ENCODE results near the gene GPR17. TPM values are rescaled to one million over a fixed set of nuclear protein-coding genes. Genes with fewer than 3 reads are reported as not detected.

Gene GPR17
- total and polyA plus RNA-seq, 8 donors, result 0.35 to 1.9 TPM; not detected in 6

GRCh38 chr2:127631997-127632581, 13.9 kb upstream of the GPR17 start:
- no peak for TF ChIP-seq CTCF (IDR thresholded peaks at IDR 0.05)
- H3K36me3 ChIP-seq, result no peaks in the 10 kb centered on the region
- no peak for FAIRE-seq
- H3K4me1 ChIP-seq, result no peaks in the 10 kb centered on the region
- no peaks in the 10 kb centered on the region for H3K27me3 ChIP-seq
- DNase-seq, result peak in 1 of 6 donors; percentile 53
- no peak for ATAC-seq
- H3K9me3 ChIP-seq, result no peaks in the 10 kb centered on the region
- intact Hi-C loops (cut with DNase I), result no loop called here
- no peak overlapping the region for H3K27ac ChIP-seq
- 82 to 91% methylated on average over 14 to 17 of the region's 17 CpGs for WGBS, 2 donors
- no peak overlapping the region for H3K4me3 ChIP-seq

DNA sequence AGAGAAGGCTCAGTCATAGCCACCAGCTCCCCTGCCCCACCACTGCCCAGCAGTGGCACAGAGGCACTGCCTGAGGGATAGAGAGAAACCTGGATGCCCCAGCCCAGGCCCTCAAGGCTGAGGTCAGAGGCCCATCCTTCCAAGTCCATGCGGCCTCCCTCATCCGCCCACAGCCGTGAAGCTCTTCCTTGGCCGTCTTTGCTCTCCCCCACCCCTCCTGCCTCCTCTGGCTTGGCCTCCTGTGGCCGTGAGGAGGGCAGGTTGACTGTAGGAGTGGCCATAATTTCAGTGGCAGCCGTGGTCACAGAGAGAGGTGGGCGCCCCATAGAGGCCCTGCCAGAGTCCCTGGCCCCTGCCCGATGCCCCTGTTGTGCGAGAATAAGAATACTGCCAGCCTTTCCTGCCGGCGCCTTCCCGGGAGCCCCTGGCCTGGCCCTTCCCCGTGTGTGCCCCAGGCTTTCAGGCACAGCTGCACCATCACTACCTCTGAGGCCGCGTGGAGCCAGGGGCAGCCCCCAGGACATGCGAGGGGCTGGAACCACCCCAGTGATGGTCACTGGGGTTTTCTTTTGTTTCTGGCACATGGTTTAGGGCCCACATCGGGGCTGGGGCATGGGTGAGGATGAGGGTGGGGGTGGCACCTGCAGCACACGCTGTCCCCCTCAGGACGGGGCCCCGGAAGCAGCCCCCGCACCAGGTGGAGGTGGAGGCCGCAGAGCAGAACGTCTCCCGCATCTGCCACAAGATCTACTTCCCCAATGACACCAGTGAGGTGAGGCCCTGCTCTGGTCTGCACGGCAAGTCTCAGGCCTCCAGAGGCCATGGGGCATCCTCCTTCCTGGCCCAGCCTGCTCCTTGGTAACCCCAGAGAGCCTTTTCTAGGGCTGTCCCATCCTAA, 13.1 kb upstream of the GPR17 start:
- Histone ChIP-seq H3K27me3 (no peaks in the 10 kb centered on the region), H3K4me3 (no peak overlapping the region), H3K27ac (no peak overlapping the region), H3K36me3 (no peaks in the 10 kb centered on the region), H3K4me1 (no peaks in the 10 kb centered on the region), H3K9me3 (no peaks in the 10 kb centered on the region)
- intact Hi-C loops (cut with DNase I), result no loop called here
- FAIRE-seq (no peak), ATAC-seq (no peak), DNase-seq (peak in 1 of 6 donors; percentile 45)
- TF ChIP-seq CTCF (IDR thresholded peaks at IDR 0.05), result no peak
- 84 to 85% methylated on average over 25 of the region's 25 CpGs for WGBS, 2 donors

GRCh38 chr2:127633556-127634065, 12.3 kb upstream of the GPR17 start:
- Histone ChIP-seq H3K4me3 (no peak overlapping the region), H3K27ac (no peak overlapping the region), H3K4me1 (no peaks in the 10 kb centered on the region), H3K27me3 (no peaks in the 10 kb centered on the region), H3K9me3 (no peaks in the 10 kb centered on the region), H3K36me3 (no peaks in the 10 kb centered on the region)
- DNase-seq, result peak in 1 of 6 donors; percentile 29
- 82 to 84% methylated on average over 9 of the region's 9 CpGs for WGBS, 2 donors
- TF ChIP-seq CTCF (IDR thresholded peaks at IDR 0.05), result no peak
- no peak for FAIRE-seq
- intact Hi-C loops (cut with DNase I), result no loop called here
- ATAC-seq, result no peak

DNA sequence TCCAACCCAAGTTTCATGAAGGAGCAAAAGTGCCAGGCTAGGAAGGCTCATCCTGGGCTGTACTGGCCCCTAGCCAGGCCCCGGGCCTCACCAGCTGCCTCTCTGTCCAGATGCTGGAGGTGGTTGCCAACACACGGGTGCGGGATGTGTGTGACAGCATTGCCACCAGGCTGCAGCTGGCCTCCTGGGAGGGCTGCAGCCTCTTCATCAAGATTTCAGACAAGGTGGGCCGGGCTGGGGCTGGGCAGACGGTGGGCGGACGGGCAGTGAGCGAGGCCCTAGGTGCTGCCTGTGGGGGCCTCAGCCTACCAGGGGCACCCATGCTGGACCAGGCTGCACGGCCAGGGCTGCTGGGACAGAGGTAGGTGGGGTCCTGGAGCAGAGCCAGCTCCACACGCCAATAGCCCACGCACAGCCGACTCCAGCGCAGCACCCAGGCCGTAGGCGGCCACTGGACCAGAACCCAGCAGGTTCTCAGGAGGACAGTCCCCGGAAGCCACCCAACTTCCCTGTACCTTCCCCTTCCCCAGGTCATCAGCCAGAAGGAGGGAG, 11.8 kb upstream of the GPR17 start:
- no peaks in the 10 kb centered on the region for H3K9me3 ChIP-seq
- FAIRE-seq (no peak), ATAC-seq (no peak), DNase-seq (peak in 1 of 6 donors; percentile 53)
- 78 to 80% methylated on average over 15 to 16 of the region's 16 CpGs for WGBS, 2 donors
- intact Hi-C loops (cut with DNase I), result no loop called here
- no peak overlapping the region for H3K27ac ChIP-seq
- no peaks in the 10 kb centered on the region for H3K4me1 ChIP-seq
- TF ChIP-seq CTCF (IDR thresholded peaks at IDR 0.05), result no peak
- no peaks in the 10 kb centered on the region for H3K27me3 ChIP-seq
- no peaks in the 10 kb centered on the region for H3K36me3 ChIP-seq
- H3K4me3 ChIP-seq, result no peak overlapping the region
